ENCODE data around the gene IDH2. TPM values are rescaled to one million over a fixed set of nuclear protein-coding genes. Genes with fewer than 3 reads are reported as not detected.

Gene IDH2
- total RNA-seq, 4 donors from 2014 or later = 68.6 to 126 (median 76.7) TPM

DNA sequence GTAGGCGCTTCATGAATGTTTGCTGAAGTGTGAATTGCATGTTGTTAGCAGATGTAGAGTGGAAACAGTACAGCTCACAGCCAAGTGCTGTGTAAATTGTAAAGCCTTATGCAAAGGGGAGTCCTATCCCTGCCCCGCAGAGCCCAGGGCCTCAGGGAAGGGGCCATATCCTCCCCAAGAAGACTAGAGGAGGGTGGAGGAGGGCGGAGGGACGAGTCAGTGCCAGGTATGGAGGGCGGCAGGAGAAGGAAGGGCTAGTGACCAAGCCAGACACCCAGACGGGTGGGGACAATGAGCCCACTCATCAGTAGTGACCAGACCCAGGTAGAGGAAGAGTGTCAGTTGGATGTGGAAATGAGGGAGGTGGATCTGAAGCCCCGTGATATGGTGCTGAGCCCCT, 56.0 kb downstream of the IDH2 start:
- Histone ChIP-seq H3K4me3 (no peak overlapping the region), H3K9me3 (no peaks in the 10 kb centered on the region), H3K36me3 (no peaks in the 10 kb centered on the region), H3K4me1 (peaks cover 51% of the 10 kb centered on the region), H3K27me3 (no peaks in the 10 kb centered on the region), H3K27ac (peak overlapping the region; percentile 76)
- no peak for DNase-seq (ENCODE audit: low spot score in 2 of 2)
- TF ChIP-seq POLR2AphosphoS5 (IDR thresholded peaks at IDR 0.05) (no peak), EP300 (IDR thresholded peaks at IDR 0.05) (no peak), POLR2A (IDR thresholded peaks at IDR 0.05) (no peak)
- TF ChIP-seq, protein P1, sequence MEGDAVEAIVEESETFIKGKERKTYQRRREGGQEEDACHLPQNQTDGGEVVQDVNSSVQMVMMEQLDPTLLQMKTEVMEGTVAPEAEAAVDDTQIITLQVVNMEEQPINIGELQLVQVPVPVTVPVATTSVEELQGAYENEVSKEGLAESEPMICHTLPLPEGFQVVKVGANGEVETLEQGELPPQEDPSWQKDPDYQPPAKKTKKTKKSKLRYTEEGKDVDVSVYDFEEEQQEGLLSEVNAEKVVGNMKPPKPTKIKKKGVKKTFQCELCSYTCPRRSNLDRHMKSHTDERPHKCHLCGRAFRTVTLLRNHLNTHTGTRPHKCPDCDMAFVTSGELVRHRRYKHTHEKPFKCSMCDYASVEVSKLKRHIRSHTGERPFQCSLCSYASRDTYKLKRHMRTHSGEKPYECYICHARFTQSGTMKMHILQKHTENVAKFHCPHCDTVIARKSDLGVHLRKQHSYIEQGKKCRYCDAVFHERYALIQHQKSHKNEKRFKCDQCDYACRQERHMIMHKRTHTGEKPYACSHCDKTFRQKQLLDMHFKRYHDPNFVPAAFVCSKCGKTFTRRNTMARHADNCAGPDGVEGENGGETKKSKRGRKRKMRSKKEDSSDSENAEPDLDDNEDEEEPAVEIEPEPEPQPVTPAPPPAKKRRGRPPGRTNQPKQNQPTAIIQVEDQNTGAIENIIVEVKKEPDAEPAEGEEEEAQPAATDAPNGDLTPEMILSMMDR (IDR thresholded peaks at IDR 0.05) = no peak
- 60% methylated on average over 7 of the region's 7 CpGs for WGBS

DNA sequence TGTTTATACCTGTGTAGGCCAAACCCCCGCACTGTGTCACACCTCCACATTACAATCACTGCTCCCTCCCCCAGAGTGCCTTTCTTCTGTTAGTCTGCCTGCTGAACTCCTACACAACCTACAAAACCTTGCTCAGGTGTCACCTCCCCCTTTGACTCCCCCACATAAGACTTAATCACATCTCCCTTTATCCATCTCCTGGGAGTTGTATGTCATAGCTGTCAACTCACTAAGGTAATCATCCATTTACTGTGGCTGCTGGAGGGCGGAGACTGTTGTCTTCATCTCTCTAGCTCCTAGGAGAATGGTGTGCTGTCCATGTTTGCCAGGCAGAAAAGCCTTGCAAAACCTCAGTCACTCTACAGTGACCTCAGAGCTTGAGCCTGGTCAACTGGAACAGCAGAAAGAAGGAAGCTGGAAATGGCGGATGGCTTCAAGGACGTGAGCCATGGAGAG, 57.3 kb downstream of the IDH2 start:
- no peaks in the 10 kb centered on the region for H3K9me3 ChIP-seq
- 99% methylated on average over 4 of the region's 4 CpGs for WGBS
- H3K27me3 ChIP-seq = no peaks in the 10 kb centered on the region
- TF ChIP-seq, protein P1 (IDR thresholded peaks at IDR 0.05) = no peak
- no peak for TF ChIP-seq POLR2A (IDR thresholded peaks at IDR 0.05)
- no peak for TF ChIP-seq POLR2AphosphoS5 (IDR thresholded peaks at IDR 0.05)
- no peak for TF ChIP-seq EP300 (IDR thresholded peaks at IDR 0.05)
- no peak overlapping the region for H3K4me3 ChIP-seq
- H3K27ac ChIP-seq = no peak overlapping the region
- peaks cover 60% of the 10 kb centered on the region for H3K4me1 ChIP-seq
- no peaks in the 10 kb centered on the region for H3K36me3 ChIP-seq
- DNase-seq (ENCODE audit: low spot score in 2 of 2) = no peak

DNA sequence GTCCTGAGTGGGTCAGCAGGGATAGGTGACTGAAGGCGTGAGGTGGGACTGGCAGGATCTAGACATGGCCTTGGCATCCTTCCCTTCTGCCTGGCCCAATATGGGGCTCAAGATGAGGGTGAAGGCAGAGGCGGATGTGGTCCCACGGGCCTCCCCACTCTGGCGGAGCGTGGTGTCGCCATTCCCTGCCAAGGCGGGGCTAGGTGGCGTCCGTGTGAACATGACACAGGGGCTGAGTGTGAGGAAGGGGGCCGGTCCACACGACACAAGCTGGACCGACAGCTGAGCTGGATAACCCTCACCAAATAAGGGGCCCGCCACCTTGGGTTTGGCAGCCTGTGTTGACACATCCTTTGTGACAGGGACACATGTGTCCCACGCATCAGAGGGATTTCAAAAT, 58.1 kb downstream of the IDH2 start:
- Histone ChIP-seq H3K27ac (no peak overlapping the region), H3K36me3 (no peaks in the 10 kb centered on the region), H3K4me1 (peaks cover 67% of the 10 kb centered on the region), H3K4me3 (no peak overlapping the region), H3K27me3 (no peaks in the 10 kb centered on the region), H3K9me3 (no peaks in the 10 kb centered on the region)
- WGBS = 91% methylated on average over 14 of the region's 14 CpGs
- DNase-seq (ENCODE audit: low spot score in 2 of 2) = no peak
- TF ChIP-seq POLR2A (IDR thresholded peaks at IDR 0.05) (no peak), POLR2AphosphoS5 (IDR thresholded peaks at IDR 0.05) (no peak), EP300 (IDR thresholded peaks at IDR 0.05) (no peak)
- TF ChIP-seq, protein P1 (IDR thresholded peaks at IDR 0.05) = no peak

DNA sequence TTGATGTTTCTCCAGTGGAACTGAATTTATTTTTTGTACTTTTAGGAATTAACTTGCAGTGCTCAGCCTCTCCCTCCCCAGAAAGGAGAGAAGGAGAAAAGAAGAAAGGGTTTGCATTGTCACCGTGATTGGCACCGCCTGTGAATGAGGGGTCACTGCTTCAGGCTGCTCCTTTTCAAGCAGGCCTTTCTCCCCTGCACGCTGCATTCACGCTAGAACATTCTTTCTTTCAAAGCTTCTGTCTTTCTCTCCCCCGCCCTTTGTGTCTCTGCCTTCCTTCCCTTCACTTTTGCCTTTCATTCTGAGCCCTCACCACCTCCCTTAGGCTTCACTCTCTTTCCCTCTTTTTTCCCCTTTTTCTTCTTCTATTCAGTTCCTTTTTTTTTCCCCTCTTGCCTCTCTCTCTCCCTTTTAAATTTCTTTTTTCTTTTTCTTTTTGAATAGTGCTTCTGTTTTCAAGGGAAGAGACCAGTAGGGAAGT, 58.7 kb downstream of the IDH2 start:
- WGBS = 89% methylated on average over 5 of the region's 5 CpGs
- DNase-seq (ENCODE audit: low spot score in 2 of 2) = no peak
- peaks cover 64% of the 10 kb centered on the region for H3K4me1 ChIP-seq
- H3K27me3 ChIP-seq = no peaks in the 10 kb centered on the region
- H3K4me3 ChIP-seq = no peak overlapping the region
- H3K36me3 ChIP-seq = no peaks in the 10 kb centered on the region
- no peak for TF ChIP-seq POLR2AphosphoS5 (IDR thresholded peaks at IDR 0.05)
- no peak for TF ChIP-seq EP300 (IDR thresholded peaks at IDR 0.05)
- TF ChIP-seq, protein P1 (IDR thresholded peaks at IDR 0.05) = no peak
- TF ChIP-seq POLR2A (IDR thresholded peaks at IDR 0.05) = no peak
- H3K27ac ChIP-seq = no peak overlapping the region
- no peaks in the 10 kb centered on the region for H3K9me3 ChIP-seq

DNA sequence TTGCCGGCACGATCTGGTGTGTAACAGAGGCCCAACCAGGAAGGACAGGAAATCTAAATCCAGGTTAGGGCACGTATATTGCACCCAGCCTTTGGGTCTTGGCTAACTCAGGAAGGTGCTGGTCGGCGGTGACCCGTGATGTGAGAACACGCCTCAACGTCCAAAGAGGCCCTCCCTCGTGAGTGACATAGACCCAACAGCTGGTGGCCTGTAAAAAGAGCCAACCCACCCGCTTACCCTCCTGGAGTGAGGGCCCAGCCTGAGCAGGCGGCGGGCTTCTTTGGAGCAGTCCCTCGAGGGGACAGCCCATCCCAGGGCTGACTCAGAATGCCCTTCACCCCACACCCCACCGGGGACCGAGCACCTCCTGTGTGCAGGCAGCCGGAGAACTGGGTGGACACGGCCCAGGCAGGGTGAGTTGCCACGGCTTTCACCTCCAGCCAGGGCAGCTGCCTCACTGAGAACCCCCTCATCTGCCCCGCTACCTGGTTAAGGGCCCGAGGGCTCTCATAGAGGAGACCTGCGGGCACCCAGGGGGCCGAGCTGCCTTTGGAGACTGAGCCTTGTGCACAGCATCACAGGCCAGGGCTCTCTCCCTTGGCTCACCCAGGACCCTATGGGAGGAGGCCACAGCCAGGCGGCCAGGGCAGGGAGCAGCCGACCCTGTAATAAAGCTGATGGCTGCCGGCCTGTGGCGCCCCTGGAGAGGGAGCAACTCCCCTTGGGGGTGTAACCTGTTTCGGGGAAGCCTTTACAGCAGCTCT, 59.3 kb downstream of the IDH2 start:
- Histone ChIP-seq H3K9me3 (no peaks in the 10 kb centered on the region), H3K27ac (no peak overlapping the region), H3K4me1 (peaks cover 59% of the 10 kb centered on the region), H3K4me3 (no peak overlapping the region), H3K27me3 (no peaks in the 10 kb centered on the region), H3K36me3 (no peaks in the 10 kb centered on the region)
- WGBS = 86% methylated on average over 8 of the region's 27 CpGs
- peak in 1 of 2 donors; percentile 62 for DNase-seq (ENCODE audit: low spot score in 2 of 2)
- TF ChIP-seq, protein P1 (IDR thresholded peaks at IDR 0.05) = no peak
- TF ChIP-seq POLR2AphosphoS5 (IDR thresholded peaks at IDR 0.05) (no peak), POLR2A (IDR thresholded peaks at IDR 0.05) (no peak)
